Hematopoietic multipotent progenitor cell treated with erythropoietin and hydrocortisone succinate and interleukin-3 and kit ligand, for 17 days (in vitro differentiated cells): ENCODE measurements around the gene MUS81.
A peak's percentile ranks its signal among the peaks of the same experiment; 100 is the strongest.
"Not testable (repeated sequence)": the region's sequence is repeated elsewhere in the genome, so short reads cannot be mapped to it uniquely, and the experiment has no call there.

ENCODE experiments used
- DNase-seq: peaks from one replicate; pipeline ENCODE4 v3.0.0-alpha.2; 2015; ENCODE audit warnings: low spot score

MUS81 gene

DNA sequence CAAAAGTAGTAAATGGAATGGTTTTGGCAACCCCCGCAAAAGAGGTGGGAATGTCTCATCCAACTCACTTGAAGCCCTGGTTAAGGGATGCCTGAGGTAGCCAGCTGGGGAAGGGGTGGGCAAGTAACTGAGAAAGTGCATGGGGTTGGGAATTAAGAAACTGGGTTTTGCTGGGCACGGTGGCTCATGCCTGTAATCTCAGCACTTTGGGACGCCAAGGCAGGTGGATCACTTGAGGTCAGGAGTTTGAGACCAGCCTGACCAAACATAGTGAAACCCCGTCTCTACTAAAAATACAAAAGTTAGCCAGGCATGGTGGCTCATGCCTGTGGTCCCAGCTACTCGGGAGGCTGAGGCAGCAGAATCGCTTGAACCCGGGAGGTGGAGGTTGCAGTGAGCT lies 11.5 kb upstream of the MUS81 start:
- not testable (repeated sequence) for DNase-seq

DNA sequence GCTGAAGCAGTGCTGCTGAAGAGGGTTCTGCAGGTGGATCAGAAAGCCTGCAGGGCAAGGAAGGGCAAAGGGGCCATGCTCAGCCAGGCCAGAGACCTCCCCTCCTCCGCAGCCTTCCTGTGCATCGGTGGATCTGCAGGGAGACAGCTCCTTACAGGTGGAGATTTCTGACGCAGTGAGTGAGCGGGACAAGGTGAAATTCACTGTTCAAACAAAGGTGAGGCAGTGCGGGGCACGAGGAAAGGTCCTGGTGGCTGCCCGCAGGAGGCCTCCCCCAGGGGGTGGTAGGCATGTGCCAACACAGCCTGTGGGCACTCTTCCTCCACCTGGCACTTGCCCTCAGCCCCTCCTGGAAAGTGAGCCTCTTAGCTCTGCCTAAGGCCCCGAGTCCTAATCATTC lies 10.9 kb upstream of the MUS81 start:
- no peak for DNase-seq

DNA sequence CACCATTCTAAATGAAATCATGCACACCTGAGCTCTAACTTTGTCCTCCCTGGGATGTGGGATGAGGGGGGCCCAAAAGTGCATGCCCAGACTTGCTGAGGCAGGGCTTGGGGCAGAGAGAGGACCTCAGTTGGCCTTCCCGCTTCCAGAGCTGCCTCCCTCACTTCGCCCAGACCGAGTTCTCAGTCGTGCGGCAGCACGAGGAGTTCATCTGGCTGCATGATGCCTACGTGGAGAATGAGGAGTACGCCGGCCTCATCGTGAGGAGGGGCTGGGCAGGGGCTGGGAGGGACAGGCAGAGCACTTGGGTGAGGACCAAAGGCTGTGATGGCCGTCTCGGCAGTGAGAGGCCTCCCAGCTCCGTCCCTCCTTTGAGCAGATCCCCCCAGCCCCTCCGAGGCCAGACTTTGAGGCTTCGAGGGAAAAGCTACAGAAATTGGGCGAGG lies 10.4 kb upstream of the MUS81 start:
- DNase-seq: no peak

DNA sequence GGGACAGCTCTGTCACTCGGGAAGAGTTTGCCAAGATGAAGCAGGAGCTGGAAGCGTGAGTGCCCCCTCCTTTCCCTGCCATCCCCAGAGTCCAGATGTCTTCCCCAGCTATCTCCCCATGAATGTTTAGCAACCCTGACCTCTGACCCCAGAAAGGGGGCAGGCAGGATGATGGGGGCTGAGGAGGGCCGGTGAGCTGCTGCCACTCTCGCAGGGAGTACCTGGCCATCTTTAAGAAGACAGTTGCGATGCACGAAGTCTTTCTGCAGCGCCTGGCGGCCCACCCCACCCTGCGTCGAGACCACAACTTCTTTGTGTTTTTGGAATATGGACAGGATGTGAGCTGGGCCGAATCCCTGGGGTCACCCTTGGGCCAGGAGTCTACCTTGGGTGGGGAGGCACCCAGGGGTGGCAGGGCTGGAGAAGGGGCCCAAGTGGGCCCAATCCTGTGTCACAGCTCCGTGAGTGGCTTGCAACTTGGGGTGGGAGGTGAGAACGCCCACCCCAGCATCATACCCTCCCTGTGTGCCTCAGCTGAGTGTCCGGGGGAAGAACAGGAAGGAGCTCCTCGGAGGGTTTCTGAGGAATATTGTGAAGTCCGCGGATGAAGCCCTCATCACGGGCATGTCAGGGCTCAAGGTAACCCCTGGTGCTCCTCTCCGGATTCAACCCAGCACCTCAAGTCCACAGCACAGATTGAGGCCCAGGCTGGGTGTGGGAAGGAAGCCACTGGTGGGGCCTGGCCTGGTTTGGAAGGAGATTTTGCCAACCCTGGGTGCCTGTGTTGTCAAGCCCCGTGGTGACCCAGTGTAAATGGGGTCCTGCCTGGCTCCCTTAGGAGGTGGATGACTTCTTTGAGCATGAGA lies 9.8 kb upstream of the MUS81 start:
- no peak for DNase-seq

DNA sequence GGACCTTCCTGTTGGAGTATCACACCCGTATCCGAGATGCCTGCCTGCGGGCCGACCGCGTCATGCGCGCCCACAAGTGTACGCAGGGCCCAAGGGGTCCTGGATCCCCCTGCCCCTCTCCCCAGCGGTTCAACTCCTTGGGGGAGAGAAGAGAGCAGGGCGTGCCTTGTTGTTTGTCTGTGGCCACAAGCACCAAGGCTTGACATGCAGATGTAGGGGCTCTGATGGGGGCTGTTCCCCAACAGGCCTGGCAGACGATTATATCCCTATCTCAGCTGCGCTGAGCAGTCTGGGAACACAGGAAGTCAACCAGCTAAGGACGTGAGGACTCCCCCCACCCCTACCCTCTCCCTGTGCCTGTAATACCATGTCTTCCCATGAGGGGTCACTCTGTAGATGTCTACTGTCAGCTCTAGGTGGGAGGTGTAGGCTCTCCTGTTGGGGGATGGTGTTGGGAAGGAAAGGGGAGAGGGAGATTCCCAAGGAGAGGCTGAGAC lies 9.1 kb upstream of the MUS81 start:
- no peak for DNase-seq

DNA sequence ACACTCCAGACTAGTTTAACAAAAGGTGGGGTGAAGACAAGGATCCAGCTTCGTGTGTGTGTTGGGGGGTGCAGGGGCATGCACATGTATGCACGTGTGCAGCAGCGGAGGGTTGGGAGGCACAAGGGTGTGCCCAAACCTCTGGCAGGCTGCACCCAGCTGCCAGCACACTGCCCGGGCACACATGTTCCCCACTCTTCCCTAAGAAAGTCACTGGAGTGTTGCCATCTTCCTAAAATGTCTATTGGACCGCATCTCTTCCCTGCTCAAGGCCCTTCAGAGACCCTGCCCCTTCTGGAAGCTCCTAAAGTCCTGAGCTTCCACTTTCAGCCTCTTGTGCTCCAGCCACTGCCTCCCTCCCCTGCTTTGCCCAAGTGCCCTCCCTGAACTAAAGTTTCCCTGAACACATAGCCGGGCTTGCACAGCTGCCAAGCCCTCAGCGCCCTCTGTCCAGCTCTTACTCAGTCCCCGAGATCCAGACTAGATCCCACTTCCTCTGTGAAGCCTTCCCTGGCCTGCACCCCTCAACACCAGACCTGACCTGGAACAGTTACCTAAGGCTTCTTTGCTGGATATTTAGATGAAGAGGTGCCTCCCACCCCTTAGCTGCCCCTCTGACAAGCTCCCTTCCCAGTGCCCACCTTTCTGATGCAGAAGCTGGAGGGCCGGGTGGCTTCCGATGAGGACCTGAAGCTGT lies 8.3 kb upstream of the MUS81 start:
- DNase-seq: no peak

DNA sequence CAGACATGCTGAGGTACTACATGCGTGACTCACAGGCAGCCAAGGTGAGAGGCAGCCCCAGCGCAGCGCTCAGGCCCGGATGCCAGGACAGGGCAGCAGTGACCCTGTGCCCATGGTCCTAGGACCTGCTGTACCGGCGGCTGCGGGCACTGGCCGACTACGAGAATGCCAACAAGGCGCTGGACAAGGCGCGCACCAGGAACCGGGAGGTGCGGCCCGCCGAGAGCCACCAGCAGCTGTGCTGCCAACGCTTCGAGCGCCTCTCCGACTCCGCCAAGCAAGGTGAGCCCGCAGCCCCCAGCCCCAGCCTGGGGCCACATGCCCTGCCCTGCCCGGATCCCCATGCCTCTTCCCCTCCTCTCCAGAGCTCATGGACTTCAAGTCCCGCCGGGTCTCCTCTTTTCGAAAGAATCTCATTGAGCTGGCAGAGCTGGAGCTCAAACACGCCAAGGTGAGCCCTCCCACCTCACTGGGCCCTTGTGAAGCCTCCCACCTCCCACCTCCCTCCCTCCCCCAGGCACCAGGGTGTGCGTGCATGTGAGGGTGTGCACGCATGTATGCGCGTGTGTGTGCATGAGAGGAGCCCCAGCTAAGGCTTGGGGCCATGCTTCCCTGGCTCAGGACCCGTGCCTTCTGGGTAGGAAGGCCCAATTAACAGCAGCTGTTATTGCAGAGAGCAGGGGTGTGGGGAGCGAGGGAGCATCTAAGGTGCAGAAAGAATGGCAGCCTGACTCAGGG lies 7.6 kb upstream of the MUS81 start:
- DNase-seq: no peak

DNA sequence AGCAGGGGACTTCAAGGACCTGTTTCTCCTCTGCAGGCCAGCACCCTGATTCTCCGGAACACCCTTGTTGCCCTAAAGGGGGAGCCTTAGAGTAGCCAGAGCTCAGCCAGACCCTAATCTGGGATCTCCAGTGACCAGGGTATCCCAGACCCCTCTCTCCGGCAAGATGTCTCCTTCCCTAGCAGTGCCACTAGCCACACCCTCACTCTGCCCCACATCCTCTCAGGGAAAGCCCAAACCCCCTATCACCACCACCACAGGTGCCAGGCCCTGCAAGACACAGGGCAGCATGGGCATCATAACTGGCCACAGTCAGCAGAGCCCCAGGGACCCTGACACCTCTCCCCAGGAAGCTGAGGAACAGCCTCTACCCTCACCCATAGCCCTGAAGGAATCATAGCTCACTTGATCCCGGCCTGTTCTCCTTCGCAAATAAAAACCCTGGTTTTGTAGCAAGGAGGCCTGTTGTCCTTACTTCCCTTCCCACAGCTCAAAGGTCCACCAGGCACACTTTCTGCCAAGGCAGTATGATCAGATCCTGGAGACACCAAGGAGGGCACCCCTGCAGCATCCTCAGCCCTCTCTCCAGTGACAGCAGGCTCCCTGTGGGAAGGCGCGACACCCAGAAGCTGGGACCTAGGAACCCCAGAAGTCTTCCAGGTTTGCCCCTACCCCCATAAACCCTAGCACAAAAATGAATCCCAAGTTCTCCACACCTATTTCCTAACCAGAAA lies 6.8 kb upstream of the MUS81 start:
- no peak for DNase-seq

DNA sequence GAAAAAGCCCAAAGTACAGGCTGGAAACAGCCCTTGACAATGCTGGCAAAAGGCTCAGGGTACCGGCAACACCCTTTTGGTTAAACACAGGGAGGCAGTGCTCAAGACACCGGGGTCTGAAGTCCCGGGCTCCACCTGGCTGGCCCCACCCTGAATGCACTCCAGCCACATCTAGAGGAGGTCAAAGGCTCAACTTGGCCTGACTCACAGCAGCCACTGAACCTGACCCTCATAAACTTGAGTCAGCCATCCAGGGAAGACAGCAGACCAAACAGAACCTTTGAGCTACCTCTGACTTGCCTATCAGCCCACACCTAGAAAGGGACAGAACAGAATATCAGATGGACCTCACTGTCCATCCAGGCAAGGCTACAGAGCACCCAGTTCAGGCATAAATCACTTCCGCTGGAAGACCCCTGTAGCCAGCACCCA lies 6.1 kb upstream of the MUS81 start:
- DNase-seq: no peak

DNA sequence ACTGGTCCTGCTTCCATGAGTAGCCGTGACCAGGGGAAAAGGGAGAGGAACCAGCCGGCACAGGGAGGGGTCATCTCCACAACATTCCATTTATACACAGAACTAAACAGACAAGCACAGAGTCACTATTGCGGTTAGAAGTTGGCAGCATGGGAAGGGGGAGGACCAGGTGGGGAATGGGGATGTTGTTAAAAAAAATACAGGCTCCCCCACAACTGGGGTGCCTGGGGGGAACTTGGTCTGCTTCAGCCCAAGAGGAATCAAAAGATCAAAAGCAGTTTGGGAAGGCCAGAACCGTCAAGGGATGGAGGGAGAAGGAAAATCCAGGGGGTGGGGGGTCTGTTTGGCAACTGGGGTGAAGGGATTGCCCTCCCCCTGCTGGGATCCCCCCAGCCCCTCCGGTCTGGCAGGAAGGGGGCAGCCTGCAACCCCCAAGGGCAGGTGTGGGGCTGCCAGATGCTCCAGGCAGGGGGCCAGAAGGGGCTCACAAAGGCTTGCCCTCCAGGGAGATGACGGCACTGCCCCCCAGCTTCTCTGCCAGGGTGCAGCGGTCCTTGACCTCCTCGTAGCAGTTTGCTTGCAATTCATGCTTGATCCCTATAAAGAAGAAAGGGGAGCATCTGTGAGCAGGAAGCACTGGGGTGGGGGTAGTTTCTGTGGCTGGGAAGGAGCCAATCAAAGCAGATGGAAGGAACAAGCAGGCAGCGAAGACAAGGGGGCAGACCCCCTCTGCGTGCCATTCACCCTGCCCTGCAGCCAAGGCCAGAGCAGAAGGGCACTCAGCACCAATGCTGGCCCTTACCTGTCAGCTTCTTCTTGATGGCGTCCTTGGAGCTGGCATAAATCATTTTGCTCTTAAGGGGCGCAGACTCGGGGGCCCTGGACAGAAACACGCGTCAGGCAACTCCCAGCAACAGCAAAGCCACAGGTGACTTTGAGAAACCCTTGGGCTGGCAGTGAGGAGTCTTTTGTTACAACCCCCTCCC lies 5.1 kb upstream of the MUS81 start:
- DNase-seq: no peak

DNA sequence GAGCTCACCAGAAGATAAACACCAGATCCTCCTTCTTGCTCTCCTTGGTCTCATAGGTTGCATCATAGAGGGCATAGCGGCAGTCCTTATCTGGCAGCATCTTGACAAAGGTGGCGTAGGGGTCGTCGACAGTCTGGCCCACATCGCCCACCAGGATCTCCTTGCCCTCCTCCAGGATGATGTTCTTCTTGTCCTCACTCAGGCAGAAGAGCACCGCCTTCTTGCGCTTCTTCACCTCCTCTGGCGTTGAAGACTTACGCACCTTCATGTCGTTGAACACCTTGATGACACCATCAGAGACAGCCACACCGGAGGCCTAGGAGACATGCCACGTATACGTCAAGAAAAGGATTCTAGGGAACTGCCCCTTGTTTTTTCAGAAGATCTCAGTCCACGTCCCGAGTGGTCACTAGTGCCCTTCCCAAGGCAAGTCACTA lies 4.3 kb upstream of the MUS81 start:
- no peak for DNase-seq

DNA sequence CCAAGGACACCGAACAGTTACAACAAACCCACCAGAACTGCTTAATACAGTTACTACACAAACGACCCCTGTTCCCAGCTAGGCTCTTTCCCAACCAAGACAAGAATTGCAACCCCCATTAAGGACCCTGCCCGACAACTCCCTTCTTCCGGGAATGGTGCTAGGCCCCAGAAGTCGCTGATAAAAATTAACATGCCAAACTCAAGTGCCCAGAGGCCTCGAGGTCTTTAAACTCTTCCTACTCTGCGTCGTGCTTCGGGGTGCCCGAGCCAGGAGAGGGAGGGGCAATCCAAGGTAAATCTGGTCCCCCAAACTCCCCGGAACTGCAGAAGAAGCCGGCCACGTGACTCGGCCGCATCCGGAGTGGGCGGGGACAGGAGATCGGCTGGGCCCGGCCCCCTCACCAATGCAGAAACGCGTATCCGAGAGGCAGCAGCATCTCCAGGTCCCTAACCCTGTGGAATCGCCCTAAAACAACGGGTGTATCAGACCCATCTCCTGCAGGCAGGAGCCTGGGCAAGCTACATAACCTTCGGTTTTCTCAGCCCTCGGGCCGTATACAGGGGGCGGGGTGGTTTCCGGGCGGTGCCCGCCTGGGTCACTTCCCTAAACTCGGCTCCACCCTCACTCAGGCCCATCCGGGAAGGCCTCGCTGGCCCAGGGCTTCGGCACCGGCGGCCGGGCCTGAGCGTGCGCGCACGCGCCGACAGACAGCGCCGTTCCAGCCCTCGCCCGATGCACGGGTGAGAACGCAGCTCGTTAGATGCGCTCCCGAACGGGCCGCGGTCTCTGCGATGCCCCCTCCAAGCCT lies 3.3 kb upstream of the MUS81 start:
- DNase-seq: peak; percentile 66

DNA sequence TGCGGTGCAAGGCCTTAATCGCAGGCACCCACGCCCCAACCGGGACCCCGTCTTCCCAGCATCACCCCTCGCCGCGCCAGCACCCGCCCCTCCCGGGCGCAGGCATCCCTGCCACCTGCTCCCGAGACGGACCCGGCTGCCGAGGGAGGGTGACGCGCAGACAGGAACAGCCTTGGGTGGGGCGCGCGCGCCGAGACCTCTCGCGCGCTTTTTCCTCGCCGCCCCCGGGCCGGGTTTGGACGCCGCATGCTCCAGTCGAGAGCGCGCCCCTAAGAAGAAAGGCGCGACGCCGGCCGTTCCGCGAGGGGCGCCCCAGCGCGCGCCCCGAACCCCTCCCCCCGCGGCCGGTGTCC lies 2.8 kb upstream of the MUS81 start:
- DNase-seq: peak; percentile 58

DNA sequence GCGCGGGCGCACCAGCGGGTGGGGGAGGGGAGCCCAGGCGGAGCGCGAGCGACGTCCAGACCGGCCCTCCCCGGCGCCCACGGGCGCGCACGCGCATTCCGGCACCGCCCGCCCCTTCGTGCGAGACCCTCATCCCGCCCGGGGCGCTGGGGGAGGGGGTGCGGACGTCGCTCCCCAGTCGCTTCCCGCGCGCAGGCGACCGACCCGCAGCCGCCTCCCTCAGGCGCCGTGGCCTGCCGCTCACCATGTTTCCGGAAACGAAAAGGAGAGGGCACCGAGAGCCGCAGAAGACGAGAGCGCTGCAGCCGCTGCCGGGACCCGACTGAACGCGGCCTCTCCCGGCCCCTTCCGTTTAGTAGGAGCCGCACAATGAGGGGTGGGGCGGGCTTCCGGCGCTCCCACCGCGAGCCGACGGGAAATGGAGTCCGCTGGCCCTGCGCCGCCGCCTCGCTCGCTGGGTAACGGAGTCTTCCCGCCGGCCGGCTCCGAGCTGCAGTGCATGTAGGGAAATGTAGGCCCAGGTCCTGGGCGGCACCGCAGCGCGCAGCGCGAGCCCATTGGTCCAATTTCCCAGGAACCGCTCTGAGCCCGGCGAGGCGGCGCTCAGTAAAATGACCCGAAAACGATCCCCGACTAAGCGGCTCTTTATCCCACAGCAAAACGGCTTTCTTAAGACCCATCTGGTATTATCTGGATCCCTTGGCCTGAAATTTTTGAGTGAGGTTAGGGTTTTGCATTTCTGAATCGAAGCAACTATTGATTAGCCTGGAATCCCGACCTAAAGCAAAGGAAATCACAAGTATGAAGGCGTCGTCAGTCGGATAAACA lies 2.2 kb upstream of the MUS81 start, which contains the start of gene CFL1:
Gene CFL1 (minus strand): TSS at position 328 of the 828 bp plus-strand sequence. CDS start 81 bp downstream, at position 247.
- DNase-seq: peak; percentile 87

DNA sequence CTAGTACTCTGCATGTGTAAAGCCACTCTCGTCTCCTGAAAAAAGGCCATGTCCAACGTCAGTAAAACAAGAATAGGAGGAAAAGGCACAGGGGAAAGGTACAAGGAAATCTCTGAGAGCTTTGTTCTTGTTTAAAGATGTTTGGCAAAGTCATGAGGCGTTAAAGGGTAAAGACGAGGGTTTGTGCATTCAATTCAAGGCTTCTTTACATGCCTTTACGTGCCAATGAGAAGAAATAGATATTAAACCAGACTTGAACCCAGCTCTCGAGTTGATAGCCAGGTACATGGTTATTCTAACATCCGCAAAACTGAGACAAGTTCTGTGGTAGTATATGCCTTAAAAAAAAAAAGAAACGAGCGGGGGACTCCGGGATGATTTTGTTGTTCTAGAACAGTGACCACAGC lies 1.5 kb upstream of the MUS81 start:
- DNase-seq: no peak

DNA sequence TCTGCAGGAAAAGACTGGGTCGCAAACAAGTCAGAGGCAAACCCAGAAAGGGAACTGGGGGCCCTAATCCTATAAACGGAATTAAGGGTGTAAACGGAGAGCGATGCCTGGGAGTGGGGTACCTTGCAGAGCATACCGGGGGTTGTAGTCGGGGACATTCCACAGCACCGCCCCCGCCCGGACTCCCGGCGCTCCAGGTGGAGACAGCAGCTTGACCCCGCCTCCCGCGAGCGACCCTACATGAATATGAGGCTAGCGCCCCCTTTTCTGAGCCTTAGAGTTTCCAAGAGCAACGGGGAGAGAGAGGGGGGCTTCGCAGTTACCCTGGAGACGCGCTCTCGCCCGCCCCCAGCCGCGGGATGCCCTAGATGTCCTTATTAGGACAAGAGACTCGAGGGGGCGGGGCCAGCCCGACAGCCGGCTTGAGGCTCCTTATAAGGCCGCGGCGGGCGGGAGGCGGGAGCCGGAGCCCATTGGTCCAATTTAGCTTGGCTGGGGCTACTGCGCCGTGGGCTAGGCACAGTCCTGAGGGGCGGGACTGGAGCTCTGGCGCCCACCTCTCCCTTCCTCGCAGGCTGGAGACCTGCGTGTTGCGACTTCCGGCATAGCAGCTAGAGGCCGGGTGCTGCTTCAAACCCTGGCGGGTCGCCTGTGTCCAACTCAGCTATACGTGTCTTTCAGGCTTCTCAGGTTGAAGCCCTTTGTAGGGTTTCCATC lies 980 bp upstream of the MUS81 start:
- peak; percentile 94 for DNase-seq

DNA sequence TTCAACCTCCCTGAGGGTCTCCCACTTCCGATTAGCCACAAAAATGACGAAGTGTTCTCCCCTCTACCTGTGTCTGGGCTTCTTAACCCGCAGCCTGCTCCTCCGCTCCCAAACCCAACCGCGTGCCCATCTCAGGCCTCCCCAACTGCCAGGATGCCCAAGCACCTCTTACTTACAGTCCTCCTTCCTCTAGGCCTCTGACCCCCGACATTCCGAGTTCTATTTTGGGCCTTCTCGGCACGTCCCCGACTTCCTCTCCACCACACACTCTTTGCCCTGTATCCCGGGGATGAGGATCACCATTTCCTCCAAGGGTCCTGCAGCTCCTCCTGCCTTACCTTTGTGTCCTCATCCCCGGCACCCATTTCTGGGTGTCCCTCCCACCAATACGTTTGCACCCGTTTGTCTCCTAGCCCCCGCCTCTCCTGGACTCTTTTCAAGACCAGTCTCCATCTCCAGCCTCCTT lies 388 bp upstream of the MUS81 start:
- no peak for DNase-seq

DNA sequence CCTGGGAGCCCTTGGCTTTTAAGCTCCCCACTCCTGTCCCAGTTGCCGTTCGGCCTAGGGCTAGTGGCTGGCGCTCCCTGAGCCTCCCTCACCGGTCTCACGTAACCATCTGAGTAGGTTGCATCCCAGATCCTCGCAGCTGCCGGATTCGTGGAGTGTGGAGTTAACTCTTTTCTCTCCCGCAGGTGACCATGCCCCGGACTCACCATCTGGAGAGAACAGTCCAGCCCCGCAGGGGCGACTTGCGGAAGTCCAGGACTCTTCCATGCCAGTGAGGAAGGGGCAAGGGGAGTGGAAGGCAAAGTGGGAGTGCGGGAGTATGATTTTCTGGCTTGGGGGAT lies 902 bp downstream of the MUS81 start:
- DNase-seq: no peak
